HepG2 (cell line): Measurements from ENCODE around the gene COL18A1. TPM values are rescaled to one million over a fixed set of nuclear protein-coding genes. Genes with fewer than 3 reads are reported as not detected.

Source experiments
- CHD2 ChIP-seq: IDR thresholded peaks from 2 replicates; pipeline ENCODE4 v1.6.1; 2011; ENCODE audit warnings: low read depth, low read length, improper control_type of control experiment
- GTF3A ChIP-seq: sonication (generic); formaldehyde crosslinking; conservative IDR thresholded peaks from 2 replicates; pipeline ENCODE4 v1.4.0; 2020; ENCODE audit warnings: mild to moderate bottlenecking, missing genetic modification reagents
- HOXA7 ChIP-seq: sonication (generic); formaldehyde crosslinking; IDR thresholded peaks from 2 replicates; pipeline ENCODE4 v1.8.1; 2022; ENCODE audit warnings: mild to moderate bottlenecking, missing genetic modification reagents, moderate library complexity
- NONO ChIP-seq, 2 experiments: fragments of 450-650 bp in 1 of 2; sonication (generic) in 1 of 2; formaldehyde crosslinking in 1 of 2; IDR thresholded peaks in 1 of 2; conservative IDR thresholded peaks in 1 of 2; 2 replicates each; pipeline versions ENCODE4 v1.6.1 to v1.8.0; 2017 to 2022; ENCODE audit warnings: mild to moderate bottlenecking in 1 of 2, missing genetic modification reagents in 1 of 2, moderate library complexity in 1 of 2
- RFX3 ChIP-seq: IDR thresholded peaks from 2 replicates; pipeline ENCODE4 v1.6.1; 2016; ENCODE audit warnings: missing biosample characterization, missing genetic modification reagents
- SRSF9 ChIP-seq: fragments of 200-400 bp; formaldehyde crosslinking; IDR thresholded peaks from 2 replicates; pipeline ENCODE4 v1.6.1; 2018; ENCODE audit warnings: borderline replicate concordance, mild to moderate bottlenecking, low read depth, low read length; ENCODE audit not compliant: insufficient read depth, poor library complexity, severe bottlenecking
- TEAD2 ChIP-seq: sonication (generic); formaldehyde crosslinking; IDR thresholded peaks from 2 replicates; pipeline ENCODE4 v1.9.0; 2021; ENCODE audit warnings: missing genetic modification reagents
- U2AF1 ChIP-seq: fragments of 200-400 bp; formaldehyde crosslinking; optimal IDR thresholded peaks from 2 replicates; pipeline ENCODE3; 2017; ENCODE audit warnings: mild to moderate bottlenecking, low read depth, low read length
- ZC3H13 ChIP-seq: sonication (generic); formaldehyde crosslinking; IDR thresholded peaks from 2 replicates; pipeline ENCODE4 v1.8.1; 2023; ENCODE audit warnings: mild to moderate bottlenecking, missing genetic modification reagents, moderate library complexity
- ZFP1 ChIP-seq: IDR thresholded peaks from 2 replicates; pipeline ENCODE4 v1.6.1; 2016
- ZMYM3 ChIP-seq: sonication (generic); formaldehyde crosslinking; IDR thresholded peaks from 2 replicates; pipeline ENCODE4 v1.5.1; 2020; ENCODE audit warnings: mild to moderate bottlenecking, missing genetic modification reagents
- ZNF260 ChIP-seq: sonication (generic); formaldehyde crosslinking; IDR thresholded peaks from 2 replicates; pipeline ENCODE4 v1.4.0; 2020; ENCODE audit warnings: missing genetic modification reagents, low read depth, mild to moderate bottlenecking, borderline replicate concordance
- ZNF383 ChIP-seq: sonication (generic); formaldehyde crosslinking; IDR thresholded peaks from 2 replicates; pipeline ENCODE4 v1.4.0; 2020; ENCODE audit warnings: missing genetic modification reagents, mild to moderate bottlenecking, borderline replicate concordance
- ZNF451 ChIP-seq: sonication (generic); formaldehyde crosslinking; IDR thresholded peaks from 2 replicates; pipeline ENCODE4 v1.5.0; 2020; ENCODE audit warnings: mild to moderate bottlenecking, missing genetic modification reagents
- ZNF549 ChIP-seq: sonication (generic); formaldehyde crosslinking; IDR thresholded peaks from 2 replicates; pipeline ENCODE4 v1.5.0; 2020; ENCODE audit warnings: missing genetic modification reagents
- ZNF563 ChIP-seq: sonication (generic); formaldehyde crosslinking; IDR thresholded peaks from 2 replicates; pipeline ENCODE4 v1.8.0; 2022; ENCODE audit warnings: mild to moderate bottlenecking, moderate library complexity, missing genetic modification reagents
- polyA plus RNA-seq, 8 experiments: library from polyadenylated mRNA; depleted of rRNA in 3 of 8; stranded (reverse) in 7 of 8; unstranded in 1 of 8; fragments of >200 nt; fragmentation: Illumina TruSeq in 4 of 8; extraction: Trizol in 4 of 8; gene quantifications; 2 replicates each; pipeline versions ENCODE4 v1.2.1 to v1.2.3, GENCODE V29; 2011 to 2016; ENCODE audit warnings: low read depth in 4 of 8, missing spikeins in 1 of 8, mixed read lengths in 1 of 8; ENCODE audit not compliant: insufficient read depth in 1 of 8
- total RNA-seq, 5 experiments: library from RNA; depleted of rRNA; stranded (reverse); fragments of >200 nt; fragmentation: Illumina TruSeq; extraction: Trizol; gene quantifications; 2 replicates each; pipeline ENCODE4 v1.2.3, GENCODE V29; 2016; ENCODE audit warnings: low read depth in 1 of 5
- TF ChIP-seq, protein P1 (sequence below), 2 experiments: sonication (generic) in 1 of 2; formaldehyde crosslinking in 1 of 2; IDR thresholded peaks; 2 replicates each; pipeline versions ENCODE4 v1.4.0 to v1.6.1; 2016 to 2020; ENCODE audit warnings: borderline replicate concordance in 1 of 2, low read depth in 1 of 2, mild to moderate bottlenecking in 1 of 2, missing genetic modification reagents in 1 of 2
- TF ChIP-seq, protein P2 (sequence below): IDR thresholded peaks from 2 replicates; pipeline ENCODE4 v1.6.1; 2016; ENCODE audit warnings: mild to moderate bottlenecking, missing biosample characterization, missing genetic modification reagents
- TF ChIP-seq, protein P3 (sequence below): sonication (generic); formaldehyde crosslinking; IDR thresholded peaks from 2 replicates; pipeline ENCODE4 v1.5.0; 2020; ENCODE audit warnings: missing genetic modification reagents, mild to moderate bottlenecking, borderline replicate concordance
- TF ChIP-seq, protein P4 (sequence below): sonication (generic); formaldehyde crosslinking; IDR thresholded peaks from 2 replicates; pipeline ENCODE4 v1.4.0; 2020; ENCODE audit warnings: missing genetic modification reagents, mild to moderate bottlenecking, borderline replicate concordance

COL18A1 gene
- total and polyA plus RNA-seq, 2 of the 13 experiments (the other 11 are each of a cell fraction or from before 2014, with no cell fraction given), result 79.0 to 102 TPM

DNA sequence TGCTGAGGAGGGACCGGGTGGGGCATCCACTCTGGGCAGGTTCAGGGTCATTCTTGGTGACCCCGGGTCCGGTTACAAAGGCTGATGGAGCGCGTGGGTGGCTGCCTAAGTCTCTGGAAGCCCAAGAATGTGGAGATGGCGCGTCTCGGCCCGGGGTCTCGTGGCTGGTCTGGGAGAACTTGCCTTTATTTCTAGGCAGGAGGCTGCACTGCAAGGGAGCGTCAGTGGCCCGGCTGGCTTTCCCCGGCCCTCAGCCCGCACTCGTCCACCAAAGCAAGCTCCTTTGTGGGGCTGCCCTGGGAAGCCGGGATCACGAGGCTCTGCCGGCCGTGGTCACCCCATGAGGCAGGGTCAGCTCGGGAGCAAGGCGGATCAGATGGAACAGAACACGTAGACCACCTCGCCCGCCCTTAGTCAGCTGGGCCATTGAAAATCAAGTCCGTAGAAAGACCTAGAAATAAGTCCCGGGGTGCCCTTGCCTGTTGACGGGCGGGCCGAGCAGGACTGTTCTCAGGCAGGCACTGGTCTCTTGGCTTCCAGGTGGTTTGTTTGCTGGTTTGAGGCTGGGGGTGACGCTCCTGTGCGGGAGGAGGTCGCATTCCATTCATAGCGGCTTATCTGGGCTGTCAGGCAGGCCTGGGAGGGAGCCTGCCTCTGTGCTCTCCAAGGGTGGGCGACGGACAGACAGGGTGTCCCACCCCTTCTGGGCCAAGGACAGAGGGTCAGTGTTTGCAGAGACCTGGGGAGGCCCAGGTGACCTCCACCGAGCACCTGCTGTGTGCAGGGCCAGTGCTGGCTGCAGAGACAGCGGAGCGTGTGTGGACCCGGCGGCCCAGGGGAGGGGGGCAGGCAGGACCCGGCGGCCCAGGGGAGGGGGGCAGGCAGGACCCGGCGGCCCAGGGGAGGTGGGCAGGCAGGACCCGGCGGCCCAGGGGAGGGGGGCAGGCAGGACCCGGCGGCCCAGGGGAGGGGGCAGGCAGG lies 25.8 kb downstream of the COL18A1 start (continued):
- TF ChIP-seq NONO (IDR thresholded peaks at IDR 0.05), result no peak
- peak; percentile 93 for TF ChIP-seq NONO (CRISPR knock-in tag; conservative IDR thresholded peaks at IDR 0.05)
- peak; percentile 75 for TF ChIP-seq ZMYM3 (CRISPR knock-in tag)
- TF ChIP-seq, protein P1, sequence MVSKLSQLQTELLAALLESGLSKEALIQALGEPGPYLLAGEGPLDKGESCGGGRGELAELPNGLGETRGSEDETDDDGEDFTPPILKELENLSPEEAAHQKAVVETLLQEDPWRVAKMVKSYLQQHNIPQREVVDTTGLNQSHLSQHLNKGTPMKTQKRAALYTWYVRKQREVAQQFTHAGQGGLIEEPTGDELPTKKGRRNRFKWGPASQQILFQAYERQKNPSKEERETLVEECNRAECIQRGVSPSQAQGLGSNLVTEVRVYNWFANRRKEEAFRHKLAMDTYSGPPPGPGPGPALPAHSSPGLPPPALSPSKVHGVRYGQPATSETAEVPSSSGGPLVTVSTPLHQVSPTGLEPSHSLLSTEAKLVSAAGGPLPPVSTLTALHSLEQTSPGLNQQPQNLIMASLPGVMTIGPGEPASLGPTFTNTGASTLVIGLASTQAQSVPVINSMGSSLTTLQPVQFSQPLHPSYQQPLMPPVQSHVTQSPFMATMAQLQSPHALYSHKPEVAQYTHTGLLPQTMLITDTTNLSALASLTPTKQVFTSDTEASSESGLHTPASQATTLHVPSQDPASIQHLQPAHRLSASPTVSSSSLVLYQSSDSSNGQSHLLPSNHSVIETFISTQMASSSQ (IDR thresholded peaks at IDR 0.05; ENCODE audit: low read depth), result no peak
- TF ChIP-seq, protein P1 (CRISPR knock-in tag; IDR thresholded peaks at IDR 0.05; ENCODE audit: borderline replicate concordance), result peak; percentile 93
- no peak for TF ChIP-seq HOXA7
- TF ChIP-seq ZNF563 (CRISPR knock-in tag), result 0 out of 2 replicates have a peak, but pooled peaks have one; percentile 36
- no peak for TF ChIP-seq TEAD2 (CRISPR knock-in tag)
- no peak for TF ChIP-seq SRSF9
- TF ChIP-seq, protein P2, sequence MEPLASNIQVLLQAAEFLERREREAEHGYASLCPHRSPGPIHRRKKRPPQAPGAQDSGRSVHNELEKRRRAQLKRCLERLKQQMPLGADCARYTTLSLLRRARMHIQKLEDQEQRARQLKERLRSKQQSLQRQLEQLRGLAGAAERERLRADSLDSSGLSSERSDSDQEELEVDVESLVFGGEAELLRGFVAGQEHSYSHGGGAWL, result 0 out of 2 replicates have a peak, but pooled peaks have one; percentile 31
- no peak for TF ChIP-seq GTF3A (CRISPR knock-in tag)
- TF ChIP-seq, protein P3, sequence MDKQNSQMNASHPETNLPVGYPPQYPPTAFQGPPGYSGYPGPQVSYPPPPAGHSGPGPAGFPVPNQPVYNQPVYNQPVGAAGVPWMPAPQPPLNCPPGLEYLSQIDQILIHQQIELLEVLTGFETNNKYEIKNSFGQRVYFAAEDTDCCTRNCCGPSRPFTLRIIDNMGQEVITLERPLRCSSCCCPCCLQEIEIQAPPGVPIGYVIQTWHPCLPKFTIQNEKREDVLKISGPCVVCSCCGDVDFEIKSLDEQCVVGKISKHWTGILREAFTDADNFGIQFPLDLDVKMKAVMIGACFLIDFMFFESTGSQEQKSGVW (CRISPR knock-in tag), result no peak
- TF ChIP-seq U2AF1, result no peak
- TF ChIP-seq ZC3H13, result 0 out of 2 replicates have a peak, but pooled peaks have one; percentile 57
- TF ChIP-seq ZNF549, result no peak
- no peak; the same call in 1 of the 2 replicates for TF ChIP-seq ZNF451 (CRISPR knock-in tag)
- TF ChIP-seq RFX3 (CRISPR knock-in tag), result no peak
- TF ChIP-seq ZFP1 (CRISPR knock-in tag), result no peak
- no peak for TF ChIP-seq ZNF260 (CRISPR knock-in tag)
- TF ChIP-seq CHD2, result no peak
- TF ChIP-seq, protein P4, sequence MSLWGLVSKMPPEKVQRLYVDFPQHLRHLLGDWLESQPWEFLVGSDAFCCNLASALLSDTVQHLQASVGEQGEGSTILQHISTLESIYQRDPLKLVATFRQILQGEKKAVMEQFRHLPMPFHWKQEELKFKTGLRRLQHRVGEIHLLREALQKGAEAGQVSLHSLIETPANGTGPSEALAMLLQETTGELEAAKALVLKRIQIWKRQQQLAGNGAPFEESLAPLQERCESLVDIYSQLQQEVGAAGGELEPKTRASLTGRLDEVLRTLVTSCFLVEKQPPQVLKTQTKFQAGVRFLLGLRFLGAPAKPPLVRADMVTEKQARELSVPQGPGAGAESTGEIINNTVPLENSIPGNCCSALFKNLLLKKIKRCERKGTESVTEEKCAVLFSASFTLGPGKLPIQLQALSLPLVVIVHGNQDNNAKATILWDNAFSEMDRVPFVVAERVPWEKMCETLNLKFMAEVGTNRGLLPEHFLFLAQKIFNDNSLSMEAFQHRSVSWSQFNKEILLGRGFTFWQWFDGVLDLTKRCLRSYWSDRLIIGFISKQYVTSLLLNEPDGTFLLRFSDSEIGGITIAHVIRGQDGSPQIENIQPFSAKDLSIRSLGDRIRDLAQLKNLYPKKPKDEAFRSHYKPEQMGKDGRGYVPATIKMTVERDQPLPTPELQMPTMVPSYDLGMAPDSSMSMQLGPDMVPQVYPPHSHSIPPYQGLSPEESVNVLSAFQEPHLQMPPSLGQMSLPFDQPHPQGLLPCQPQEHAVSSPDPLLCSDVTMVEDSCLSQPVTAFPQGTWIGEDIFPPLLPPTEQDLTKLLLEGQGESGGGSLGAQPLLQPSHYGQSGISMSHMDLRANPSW (CRISPR knock-in tag), result no peak
- TF ChIP-seq ZNF383 (CRISPR knock-in tag), result no peak
